IMR-90 (cell line): Measurements from ENCODE around the gene RAB3A.

ENCODE experiments used
- CHD1 ChIP-seq: IDR thresholded peaks from 2 replicates; pipeline ENCODE4 v1.6.1; 2012; ENCODE audit warnings: low read depth, low read length, improper control_type of control experiment
- MXI1 ChIP-seq: IDR thresholded peaks from 2 replicates; pipeline ENCODE4 v1.6.1; 2012; ENCODE audit warnings: low read depth, mild to moderate bottlenecking, low read length, moderate library complexity, borderline replicate concordance
- NFE2L2 ChIP-seq: fragments of 150-350 bp; IDR thresholded peaks from 2 replicates; pipeline ENCODE4 v1.6.1; 2016; ENCODE audit warnings: low read depth, mild to moderate bottlenecking, low read length
- RCOR1 ChIP-seq: IDR thresholded peaks from 2 replicates; pipeline ENCODE4 v1.6.1; 2012; ENCODE audit warnings: mild to moderate bottlenecking, low read length, improper control_type of control experiment; ENCODE audit not compliant: insufficient replicate concordance
- RFX5 ChIP-seq: IDR thresholded peaks from 2 replicates; pipeline ENCODE4 v1.8.0; 2012; ENCODE audit warnings: low read depth, mild to moderate bottlenecking, low read length, moderate library complexity
- SMC3 ChIP-seq: fragments of 150-350 bp; IDR thresholded peaks from 2 replicates; pipeline ENCODE4 v1.6.1; 2016; ENCODE audit warnings: low read depth, mild to moderate bottlenecking, antibody characterized with exemption, low read length, moderate library complexity
- TF ChIP-seq, protein P1 (sequence below): conservative IDR thresholded peaks from 2 replicates; pipeline ENCODE4 v1.5.1; 2012; ENCODE audit warnings: mild to moderate bottlenecking, low read depth, low read length, improper control_type of control experiment

DNA sequence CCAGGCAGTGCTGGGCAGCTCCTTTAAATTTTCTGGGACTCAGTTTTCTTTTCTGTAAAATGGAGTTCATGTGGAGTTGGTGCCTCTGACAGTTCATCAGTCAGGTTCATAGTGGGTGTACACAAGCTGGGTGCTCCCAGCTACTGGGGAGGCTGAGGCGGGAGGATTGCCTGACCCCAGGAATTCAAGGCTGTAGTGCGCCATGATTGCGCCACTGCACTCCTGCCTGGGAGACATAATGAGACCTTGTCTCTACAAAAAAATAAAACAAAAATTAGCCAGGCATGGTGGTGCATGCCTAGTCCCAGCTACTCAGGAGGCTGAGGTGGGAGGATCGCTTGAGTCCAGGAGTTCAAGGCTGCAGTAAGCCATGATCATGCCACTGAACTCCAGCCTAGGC lies 49.3 kb upstream of the RAB3A start:
- TF ChIP-seq, protein P1, sequence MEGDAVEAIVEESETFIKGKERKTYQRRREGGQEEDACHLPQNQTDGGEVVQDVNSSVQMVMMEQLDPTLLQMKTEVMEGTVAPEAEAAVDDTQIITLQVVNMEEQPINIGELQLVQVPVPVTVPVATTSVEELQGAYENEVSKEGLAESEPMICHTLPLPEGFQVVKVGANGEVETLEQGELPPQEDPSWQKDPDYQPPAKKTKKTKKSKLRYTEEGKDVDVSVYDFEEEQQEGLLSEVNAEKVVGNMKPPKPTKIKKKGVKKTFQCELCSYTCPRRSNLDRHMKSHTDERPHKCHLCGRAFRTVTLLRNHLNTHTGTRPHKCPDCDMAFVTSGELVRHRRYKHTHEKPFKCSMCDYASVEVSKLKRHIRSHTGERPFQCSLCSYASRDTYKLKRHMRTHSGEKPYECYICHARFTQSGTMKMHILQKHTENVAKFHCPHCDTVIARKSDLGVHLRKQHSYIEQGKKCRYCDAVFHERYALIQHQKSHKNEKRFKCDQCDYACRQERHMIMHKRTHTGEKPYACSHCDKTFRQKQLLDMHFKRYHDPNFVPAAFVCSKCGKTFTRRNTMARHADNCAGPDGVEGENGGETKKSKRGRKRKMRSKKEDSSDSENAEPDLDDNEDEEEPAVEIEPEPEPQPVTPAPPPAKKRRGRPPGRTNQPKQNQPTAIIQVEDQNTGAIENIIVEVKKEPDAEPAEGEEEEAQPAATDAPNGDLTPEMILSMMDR = no peak
- TF ChIP-seq SMC3 (no peak), RCOR1 (no peak), MXI1 (no peak), NFE2L2 (no peak), CHD1 (no peak), RFX5 (no peak)
